Bronchial epithelial cell (primary cell): ENCODE results near the gene ZNF337. TPM values are rescaled to one million over a fixed set of nuclear protein-coding genes. Genes with fewer than 3 reads are reported as not detected.
"Not testable (repeated sequence)": the region's sequence is repeated elsewhere in the genome, so short reads cannot be mapped to it uniquely, and the experiment has no call there.

ENCODE experiments used
- DNase-seq: peaks from one replicate; pipeline ENCODE4 v3.0.0-alpha.2; 2010; ENCODE audit warnings: low read depth
- FAIRE-seq: peaks from 2 replicates; lab custom pipeline; 2011; peaks lifted over from hg19 to GRCh38; lab: Jason Lieb, UNC
- H3K27me3 ChIP-seq: 2 replicates; pipeline ENCODE4 v1.5.1; 2011; ENCODE audit warnings: low read length; ENCODE audit not compliant: control insufficient read depth, insufficient read depth
- H3K36me3 ChIP-seq: 2 replicates; pipeline ENCODE4 v1.5.1; 2011; ENCODE audit warnings: low read length; ENCODE audit not compliant: control insufficient read depth, insufficient read depth
- H3K4me3 ChIP-seq: 2 replicates; pipeline ENCODE4 v1.5.1; 2011; ENCODE audit warnings: mild to moderate bottlenecking, low read depth, low read length, control low read depth
- CTCF ChIP-seq: IDR thresholded peaks from 2 replicates; pipeline ENCODE4 v1.5.1; 2011; ENCODE audit warnings: mild to moderate bottlenecking, moderate library complexity, low read length, control low read depth, inconsistent platforms; ENCODE audit not compliant: insufficient read depth, severe bottlenecking
- total RNA-seq: library from RNA; depleted of rRNA; stranded (reverse); fragments of >200 nt; gene quantifications from 2 replicates; pipeline ENCODE4 v1.2.1, GENCODE V29; 2014

ZNF337 gene
- total RNA-seq, 1 donor from 2014 or later: 18.4 TPM

- no peaks in the 10 kb centered on the region for H3K27me3 ChIP-seq
- DNase-seq: peak; percentile 83
- no peaks in the 10 kb centered on the region for H3K36me3 ChIP-seq
- no peak for FAIRE-seq
- no peak overlapping the region for H3K4me3 ChIP-seq
- TF ChIP-seq CTCF: no peak
Measured at GRCh38 chr20:25654487-25654886, 42.2 kb downstream of the ZNF337 start.

- not testable (repeated sequence) for H3K36me3 ChIP-seq, H3K4me3 ChIP-seq, DNase-seq, FAIRE-seq, H3K27me3 ChIP-seq
Measured at GRCh38 chr20:25652866-25653265, 43.8 kb downstream of the ZNF337 start.

DNA sequence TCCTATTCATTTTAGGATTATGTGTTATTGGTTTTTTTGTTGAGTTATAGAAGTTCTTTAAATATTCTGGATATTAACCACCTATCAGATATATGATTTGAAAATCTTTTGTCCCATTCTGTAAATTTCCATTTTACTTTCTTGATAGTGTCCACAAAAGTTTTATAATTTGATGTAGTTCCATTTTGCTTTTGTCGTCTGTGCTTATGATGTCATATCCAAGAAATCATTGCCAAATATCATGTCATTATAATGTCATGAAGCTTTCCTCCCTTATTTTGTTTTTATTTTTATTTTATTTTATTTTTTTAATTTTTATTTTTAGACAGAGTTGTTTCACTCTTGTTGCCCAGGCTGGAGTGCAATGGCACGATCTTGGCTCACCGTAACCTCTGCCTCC lies 51.8 kb downstream of the ZNF337 start:
- FAIRE-seq (no peak), DNase-seq (no peak)
- H3K27me3 ChIP-seq: no peaks in the 10 kb centered on the region
- H3K36me3 ChIP-seq: no peaks in the 10 kb centered on the region
- H3K4me3 ChIP-seq: no peak overlapping the region
- TF ChIP-seq CTCF: no peak

DNA sequence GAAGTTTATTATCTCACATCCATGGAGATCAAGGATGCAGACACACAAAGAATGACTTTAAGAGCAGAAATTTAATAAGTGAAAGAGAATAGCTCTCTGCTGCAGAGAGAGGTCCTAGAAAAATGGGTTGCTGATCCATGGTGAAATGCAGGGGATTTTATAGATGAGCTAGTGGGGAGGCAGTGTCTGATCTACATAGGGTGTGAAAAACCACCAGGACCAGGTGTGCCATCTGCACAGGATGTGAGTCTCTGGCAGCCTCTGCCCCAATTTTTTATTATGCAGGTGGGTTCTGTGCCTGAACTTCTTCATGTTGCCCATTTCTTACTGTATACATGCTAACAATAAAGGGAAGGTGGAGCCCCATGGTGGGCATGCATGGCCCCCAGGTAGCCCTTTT lies 52.9 kb downstream of the ZNF337 start:
- Histone ChIP-seq H3K27me3 (no peaks in the 10 kb centered on the region), H3K4me3 (no peak overlapping the region), H3K36me3 (no peaks in the 10 kb centered on the region)
- TF ChIP-seq CTCF: no peak
- no peak for DNase-seq
- FAIRE-seq: no peak

GRCh38 chr20:25637247-25637646 lies 59.4 kb downstream of the ZNF337 start:
- Histone ChIP-seq H3K4me3 (no peak overlapping the region), H3K27me3 (no peaks in the 10 kb centered on the region), H3K36me3 (no peaks in the 10 kb centered on the region)
- FAIRE-seq: no peak
- no peak for DNase-seq
- no peak for TF ChIP-seq CTCF

DNA sequence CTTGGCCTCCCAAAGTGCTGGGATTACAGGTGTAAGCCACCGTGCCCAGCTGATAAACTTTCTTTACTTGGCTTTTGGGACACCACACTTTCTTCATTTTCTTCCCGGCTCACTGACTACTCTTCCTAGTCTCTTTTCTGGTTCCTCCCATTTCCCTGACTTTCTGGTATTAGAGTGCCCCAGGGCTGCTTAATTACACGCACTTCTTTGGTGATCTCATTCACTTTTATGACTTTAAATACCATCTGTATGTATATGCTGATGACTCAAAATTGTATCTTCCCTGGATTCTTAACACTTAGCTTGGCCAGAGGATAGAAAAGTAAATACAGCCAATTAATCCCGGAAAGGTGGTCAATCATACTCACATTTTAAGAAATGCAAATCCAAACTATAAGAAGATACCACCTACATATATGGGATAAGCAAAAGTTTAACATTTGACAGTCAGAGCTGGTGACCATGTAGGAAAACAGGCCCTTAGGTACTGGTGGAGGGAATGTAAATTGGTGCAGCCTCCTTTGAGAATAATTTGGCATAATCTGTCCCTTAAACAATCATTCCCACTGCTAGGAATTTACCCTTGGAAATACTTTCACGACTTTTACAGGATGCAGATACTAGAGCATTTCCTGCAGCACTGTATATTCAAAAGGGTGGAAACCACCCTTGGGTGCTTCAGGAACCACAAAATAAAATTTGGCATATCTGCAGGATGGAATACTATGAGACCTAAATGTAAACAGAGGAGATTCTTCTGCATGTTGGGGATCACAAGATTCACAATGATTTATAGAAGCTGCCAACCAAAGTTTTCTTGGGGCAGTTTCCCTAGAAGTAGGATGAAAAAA lies 63.5 kb downstream of the ZNF337 start:
- Histone ChIP-seq H3K36me3 (no peaks in the 10 kb centered on the region), H3K4me3 (no peak overlapping the region), H3K27me3 (no peaks in the 10 kb centered on the region)
- DNase-seq: peak; percentile 89
- no peak for TF ChIP-seq CTCF
- no peak for FAIRE-seq

DNA sequence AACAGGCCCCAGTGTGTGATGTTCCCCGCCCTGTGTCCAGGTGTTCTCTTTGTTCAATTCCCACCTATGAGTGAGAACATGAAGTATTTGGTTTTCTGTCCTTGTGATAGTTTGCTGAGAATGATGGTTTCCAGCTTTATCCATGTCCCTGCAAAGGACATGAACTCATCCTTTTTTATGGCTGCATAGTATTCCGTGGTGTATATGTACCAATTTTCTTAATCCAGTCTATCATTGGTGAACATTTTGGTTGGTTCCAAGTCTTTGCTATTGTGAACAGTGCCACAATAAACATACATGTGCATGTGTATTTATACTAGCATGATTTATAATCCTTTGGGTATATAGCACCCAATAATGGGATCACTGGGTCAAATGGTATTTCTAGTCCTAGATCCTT lies 66.0 kb downstream of the ZNF337 start:
- not testable (repeated sequence) for H3K36me3 ChIP-seq, FAIRE-seq, DNase-seq, H3K27me3 ChIP-seq, H3K4me3 ChIP-seq
